HEK293 (cell line): ENCODE data around the gene SLC8A1.

Source experiments
- CTCF ChIA-PET: fragments of 350-600 bp; formaldehyde crosslinking; extraction: SDS; loops from one replicate; lab custom pipeline; 2021; ENCODE audit warnings: antibody characterized with exemption; lab: Yijun Ruan, JAX
- POLR2A ChIA-PET: fragments of 300-600 bp; formaldehyde crosslinking; extraction: SDS; loops from one replicate; lab custom pipeline; 2020; ENCODE audit warnings: antibody characterized with exemption, inconsistent platforms; lab: Yijun Ruan, JAX
- H3K27ac ChIP-seq: fragments of 200-500 bp; sonication (Bioruptor generic); 2 replicates; pipeline ENCODE4 v1.5.1; 2014; ENCODE audit warnings: low read depth, low read length, control low read depth, inconsistent platforms; ENCODE audit errors: extremely low read depth
- H3K36me3 ChIP-seq, 2 experiments: fragments of 200-500 bp in 1 of 2; sonication (Bioruptor generic) in 1 of 2; 1 replicate in 1 of 2; 2 replicates in 1 of 2; pipeline ENCODE4 v1.5.1; 2014 to 2017; ENCODE audit warnings: inconsistent platforms in 2 of 2, low read length in 2 of 2; ENCODE audit not compliant: control insufficient read depth in 2 of 2, insufficient read depth in 1 of 2
- H3K4me1 ChIP-seq: fragments of 200-500 bp; sonication (Bioruptor generic); 2 replicates; pipeline ENCODE4 v1.5.1; 2014; ENCODE audit warnings: mild to moderate bottlenecking, low read length, inconsistent platforms; ENCODE audit not compliant: control insufficient read depth, insufficient read depth
- H3K4me3 ChIP-seq: 2 replicates; pipeline ENCODE4 v1.5.1; 2011; ENCODE audit warnings: low read depth, mild to moderate bottlenecking, control low read depth, low read length, moderate library complexity
- H3K9me3 ChIP-seq: fragments of 200-500 bp; sonication (Bioruptor generic); 2 replicates; pipeline ENCODE4 v1.5.1; 2014; ENCODE audit warnings: low read depth, low read length, inconsistent platforms; ENCODE audit not compliant: control insufficient read depth, insufficient read depth
- AEBP2 ChIP-seq: fragments of 450-650 bp; formaldehyde crosslinking; IDR thresholded peaks from 2 replicates; pipeline ENCODE4 v1.5.1; 2016; ENCODE audit warnings: missing biosample characterization, missing genetic modification characterization, borderline replicate concordance
- FEZF1 ChIP-seq: fragments of 450-650 bp; formaldehyde crosslinking; IDR thresholded peaks from 2 replicates; pipeline ENCODE4 v1.5.1; 2016; ENCODE audit warnings: missing biosample characterization, missing genetic modification characterization
- MZF1 ChIP-seq: fragments of 450-650 bp; formaldehyde crosslinking; IDR thresholded peaks from 2 replicates; pipeline ENCODE4 v1.5.1; 2017; ENCODE audit warnings: missing biosample characterization, missing genetic modification characterization, borderline replicate concordance
- PRDM6 ChIP-seq: fragments of 450-650 bp; formaldehyde crosslinking; IDR thresholded peaks from 2 replicates; pipeline ENCODE4 v1.5.1; 2017; ENCODE audit warnings: missing biosample characterization, missing genetic modification characterization
- SP3 ChIP-seq: fragments of 450-650 bp; formaldehyde crosslinking; IDR thresholded peaks from 2 replicates; pipeline ENCODE4 v1.5.1; 2016; ENCODE audit warnings: missing biosample characterization, missing genetic modification characterization
- YY1 ChIP-seq: fragments of 450-650 bp; formaldehyde crosslinking; IDR thresholded peaks from 2 replicates; pipeline ENCODE4 v1.5.1; 2018; ENCODE audit warnings: missing biosample characterization, missing genetic modification characterization
- ZNF157 ChIP-seq: fragments of 450-650 bp; formaldehyde crosslinking; IDR thresholded peaks from 2 replicates; pipeline ENCODE4 v1.5.1; 2016; ENCODE audit warnings: missing biosample characterization, missing genetic modification characterization
- ZNF2 ChIP-seq: fragments of 450-650 bp; formaldehyde crosslinking; IDR thresholded peaks from 2 replicates; pipeline ENCODE4 v1.5.1; 2016; ENCODE audit warnings: missing biosample characterization, missing genetic modification characterization
- ZNF221 ChIP-seq: fragments of 450-650 bp; formaldehyde crosslinking; IDR thresholded peaks from 2 replicates; pipeline ENCODE4 v1.5.1; 2017; ENCODE audit warnings: missing biosample characterization, missing genetic modification characterization, borderline replicate concordance
- ZNF248 ChIP-seq: fragments of 450-650 bp; formaldehyde crosslinking; IDR thresholded peaks from 2 replicates; pipeline ENCODE4 v1.5.1; 2017; ENCODE audit warnings: missing biosample characterization, missing genetic modification characterization
- ZNF335 ChIP-seq: fragments of 450-650 bp; formaldehyde crosslinking; conservative IDR thresholded peaks from 2 replicates; pipeline ENCODE4 v1.5.1; 2016; ENCODE audit warnings: missing biosample characterization, missing genetic modification characterization
- ZNF37A ChIP-seq: fragments of 450-650 bp; IDR thresholded peaks from 2 replicates; pipeline ENCODE4 v1.5.1; 2018; ENCODE audit warnings: missing biosample characterization, missing genetic modification characterization
- ZNF48 ChIP-seq: fragments of 450-650 bp; formaldehyde crosslinking; IDR thresholded peaks from 2 replicates; pipeline ENCODE4 v1.5.1; 2016; ENCODE audit warnings: missing biosample characterization, missing genetic modification characterization
- ZNF514 ChIP-seq: fragments of 450-650 bp; formaldehyde crosslinking; IDR thresholded peaks from 2 replicates; pipeline ENCODE4 v1.5.1; 2016; ENCODE audit warnings: missing biosample characterization, missing genetic modification characterization
- ZNF518A ChIP-seq: fragments of 450-650 bp; formaldehyde crosslinking; conservative IDR thresholded peaks from 2 replicates; pipeline ENCODE4 v1.5.1; 2016; ENCODE audit warnings: low read depth, missing biosample characterization, missing genetic modification characterization
- ZNF530 ChIP-seq: fragments of 450-650 bp; formaldehyde crosslinking; IDR thresholded peaks from 2 replicates; pipeline ENCODE4 v1.5.1; 2016; ENCODE audit warnings: low read depth, missing biosample characterization, missing genetic modification characterization
- ZNF555 ChIP-seq: fragments of 450-650 bp; formaldehyde crosslinking; conservative IDR thresholded peaks from 2 replicates; pipeline ENCODE4 v1.5.1; 2017; ENCODE audit warnings: missing biosample characterization, mild to moderate bottlenecking, missing genetic modification characterization, inconsistent platforms
- ZNF664 ChIP-seq: fragments of 450-650 bp; formaldehyde crosslinking; IDR thresholded peaks from 2 replicates; pipeline ENCODE4 v1.5.1; 2016; ENCODE audit warnings: missing biosample characterization, missing genetic modification characterization
- ZNF670 ChIP-seq: fragments of 450-650 bp; formaldehyde crosslinking; IDR thresholded peaks from 2 replicates; pipeline ENCODE4 v1.5.1; 2016; ENCODE audit warnings: missing biosample characterization, missing genetic modification characterization, low read depth
- ZNF837 ChIP-seq: fragments of 450-650 bp; formaldehyde crosslinking; IDR thresholded peaks from 2 replicates; pipeline ENCODE4 v1.5.1; 2016; ENCODE audit warnings: missing biosample characterization, missing genetic modification characterization
- ZSCAN4 ChIP-seq: fragments of 450-650 bp; formaldehyde crosslinking; IDR thresholded peaks from 2 replicates; pipeline ENCODE4 v1.5.1; 2017; ENCODE audit warnings: missing biosample characterization, missing genetic modification characterization

The SLC8A1 gene

GRCh38 chr2:40268566-40268965, 183.3 kb downstream of the SLC8A1 start:
- ChIA-PET CTCF (no interaction called here), POLR2A (no interaction called here)

GRCh38 chr2:40266201-40266600, 185.7 kb downstream of the SLC8A1 start:
- Histone ChIP-seq H3K9me3 (no peaks in the 10 kb centered on the region), H3K27ac (no peak overlapping the region), H3K4me3 (no peak overlapping the region), H3K36me3 (no peaks in the 10 kb centered on the region), H3K4me1 (no peaks in the 10 kb centered on the region)
- ChIA-PET CTCF (interaction anchor here (0.6 kb wide), 1 partner anchor 1318 kb away, joined by 3 read pairs; no protein-coding TSS in a partner anchor), POLR2A (no interaction called here)
- TF ChIP-seq ZSCAN4 (no peak), ZNF514 (tag by site-specific recombination) (no peak), FEZF1 (no peak), YY1 (tag by site-specific recombination) (no peak), ZNF555 (no peak), ZNF530 (tag by site-specific recombination) (no peak), ZNF335 (tag by site-specific recombination) (no peak), ZNF48 (tag by site-specific recombination) (no peak), SP3 (tag by site-specific recombination) (no peak), ZNF248 (tag by site-specific recombination) (no peak), ZNF221 (no peak), ZNF157 (no peak)

More at GRCh38 chr2:40268566-40268965, 183.3 kb downstream of the SLC8A1 start:
- Histone ChIP-seq H3K9me3 (no peaks in the 10 kb centered on the region), H3K4me1 (no peaks in the 10 kb centered on the region), H3K36me3 (no peaks in the 10 kb centered on the region), H3K27ac (no peak overlapping the region), H3K4me3 (no peak overlapping the region)
- TF ChIP-seq ZNF518A (tag by site-specific recombination) (no peak), ZNF837 (tag by site-specific recombination) (no peak), ZNF37A (tag by site-specific recombination) (no peak), MZF1 (tag by site-specific recombination) (no peak), ZNF2 (no peak), PRDM6 (tag by site-specific recombination) (no peak), ZNF670 (tag by site-specific recombination) (no peak), ZNF664 (tag by site-specific recombination) (no peak), AEBP2 (no peak)
